ENCODE data around the gene ZCWPW1.
"Not testable (repeated sequence)": the region's sequence is repeated elsewhere in the genome, so short reads cannot be mapped to it uniquely, and the experiment has no call there.

The ZCWPW1 gene

DNA sequence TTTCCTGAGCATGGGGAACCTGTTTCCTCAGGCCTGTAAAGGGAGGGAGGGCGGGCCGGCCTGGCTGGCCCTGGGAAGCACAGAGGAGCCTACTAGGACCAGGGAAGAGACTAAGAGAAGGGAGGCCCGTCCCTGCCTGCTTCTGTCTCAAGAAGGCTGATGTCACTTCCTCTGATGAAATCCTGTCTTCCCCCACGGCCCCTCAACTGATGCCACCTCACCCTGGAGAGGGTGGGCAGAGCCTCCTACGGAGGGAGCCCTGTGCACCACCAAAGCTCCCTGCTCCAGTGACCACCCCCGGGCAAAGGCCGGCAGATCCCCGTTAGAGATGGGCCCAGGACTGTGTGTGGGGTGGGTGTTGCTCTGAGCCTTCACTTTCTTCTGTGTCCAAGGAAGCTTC, 56.2 kb downstream of the ZCWPW1 start:
- no peak for DNase-seq

DNA sequence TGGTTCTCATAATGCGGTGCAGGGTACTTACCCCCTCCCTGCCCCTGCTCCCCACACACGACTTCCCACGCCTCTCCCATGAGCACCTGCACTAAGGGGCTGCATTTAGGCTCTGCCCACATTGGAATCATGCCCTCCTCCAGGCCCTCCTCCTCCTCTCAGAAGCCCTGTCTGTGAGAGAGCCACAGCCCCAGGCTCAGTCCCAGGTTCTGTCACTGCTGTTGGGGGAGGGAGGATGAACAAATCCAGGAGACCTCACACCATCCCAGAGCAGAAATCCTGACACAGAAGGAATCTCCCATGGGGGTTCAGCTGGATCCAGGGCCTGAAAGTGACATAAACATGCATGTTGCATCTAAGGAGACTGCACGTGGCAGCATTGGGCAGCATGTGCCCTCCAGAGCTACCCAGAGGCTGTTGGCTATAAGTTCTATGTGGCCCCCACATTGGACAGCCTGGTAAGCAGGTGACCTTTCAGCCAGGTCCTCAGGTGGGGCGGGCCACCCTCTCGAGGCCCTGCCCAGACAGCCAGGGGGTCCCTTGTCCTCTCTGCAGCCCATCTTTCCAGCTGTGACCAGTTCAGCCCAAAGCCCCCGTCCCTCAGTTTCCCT, 56.8 kb downstream of the ZCWPW1 start:
- DNase-seq = no peak

DNA sequence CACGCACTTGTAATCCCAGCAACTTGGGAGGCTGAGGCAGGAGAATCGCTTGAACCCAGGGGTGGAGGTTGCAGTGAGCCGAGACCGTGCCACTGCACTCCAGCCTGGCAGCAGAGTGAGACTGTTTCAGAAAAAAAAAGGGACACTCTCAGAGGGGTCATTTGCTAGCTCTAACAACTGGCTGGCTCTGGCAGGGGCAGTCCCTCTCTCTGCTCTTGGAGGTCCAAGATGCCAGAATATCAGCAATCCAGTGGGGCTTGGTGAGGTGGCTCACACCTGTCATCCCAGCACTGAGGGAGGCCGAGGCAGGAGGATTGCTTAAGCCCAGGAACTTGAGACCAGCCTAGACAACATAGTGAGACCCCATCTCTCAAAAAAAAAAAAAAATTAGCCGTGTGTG, 57.8 kb downstream of the ZCWPW1 start:
- DNase-seq = no peak

DNA sequence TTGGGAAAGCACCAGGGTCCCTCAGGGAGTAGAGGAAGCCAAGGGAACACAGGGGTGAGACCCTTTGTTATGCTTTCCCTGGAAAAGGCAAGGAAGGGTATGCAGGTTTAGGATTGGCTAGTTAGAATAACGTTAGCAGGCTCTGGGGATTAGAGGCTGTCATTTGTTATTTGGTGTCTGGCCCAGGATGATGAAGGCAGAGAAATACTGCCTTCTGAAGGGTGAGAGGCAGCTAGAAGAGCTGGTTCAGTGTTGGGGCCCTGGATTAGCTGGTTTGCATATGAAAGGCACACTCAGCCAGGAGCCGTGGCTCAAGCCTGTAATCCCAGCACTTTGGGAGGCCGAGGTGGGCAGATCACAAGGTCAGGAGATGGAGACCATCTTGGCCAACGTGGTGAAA, 58.2 kb downstream of the ZCWPW1 start:
- DNase-seq = no peak

DNA sequence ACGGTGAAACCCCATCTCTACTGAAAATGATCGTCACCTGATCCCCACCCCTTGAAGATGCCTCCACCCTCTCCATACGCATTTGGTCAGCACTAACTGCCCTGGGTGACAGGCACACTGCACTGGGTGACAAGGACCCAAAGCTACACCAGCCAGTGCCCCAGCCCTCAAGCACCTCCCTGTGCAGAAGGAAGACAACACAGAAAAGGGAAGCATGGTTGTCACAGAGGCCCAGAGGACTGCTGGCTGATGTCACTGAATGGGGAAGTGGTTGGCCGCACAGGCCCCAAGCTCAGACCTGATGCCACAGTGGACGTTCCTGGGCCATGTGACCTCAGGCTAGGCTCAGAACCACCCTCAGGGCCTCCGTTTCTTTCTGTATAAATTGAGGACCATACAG, 59.4 kb downstream of the ZCWPW1 start:
- no peak for DNase-seq

DNA sequence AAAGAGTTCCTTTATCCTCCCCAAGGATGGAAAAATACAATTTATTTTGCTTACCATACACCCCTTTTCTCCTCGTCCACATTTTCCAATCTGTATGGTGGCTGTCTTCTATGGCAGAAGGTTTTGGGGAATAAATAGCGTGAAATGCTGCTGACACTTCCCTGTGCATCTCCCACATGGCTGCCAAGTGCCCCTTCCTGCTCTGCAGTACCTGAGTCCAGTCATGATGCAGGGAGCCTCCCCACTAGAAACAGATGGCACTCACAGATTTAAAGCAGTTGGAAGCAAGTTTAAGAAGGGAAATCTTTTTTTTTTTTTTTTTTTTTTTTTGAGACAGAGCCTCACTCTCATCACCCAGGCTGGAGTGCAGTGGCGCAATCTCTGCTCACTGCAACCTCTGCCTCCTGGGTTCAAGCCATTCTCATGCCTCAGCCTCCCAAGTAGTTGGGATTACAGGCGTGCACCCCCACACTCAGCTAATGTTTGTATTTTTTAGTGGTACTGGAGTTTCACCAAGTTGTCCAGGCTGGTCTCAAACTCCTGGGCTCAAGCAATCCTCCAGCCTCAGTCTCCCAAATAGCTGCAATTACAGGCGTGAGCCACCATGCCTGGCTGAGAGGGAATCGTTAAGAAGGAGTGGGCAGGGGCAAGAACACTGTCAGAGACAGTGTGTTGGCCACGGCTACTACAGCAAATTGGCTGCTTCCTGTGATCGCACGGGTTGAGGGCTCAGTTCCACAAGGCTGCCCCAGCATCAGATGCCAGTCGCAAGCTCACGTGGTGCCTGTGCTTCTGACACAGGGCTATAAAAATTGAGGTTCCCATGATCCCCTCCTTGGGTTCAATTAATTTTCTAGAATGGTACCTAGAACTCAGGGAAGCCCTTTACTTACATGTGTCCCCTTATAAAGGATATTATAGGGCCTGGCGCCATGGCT, 60.6 kb downstream of the ZCWPW1 start:
- no peak for DNase-seq

DNA sequence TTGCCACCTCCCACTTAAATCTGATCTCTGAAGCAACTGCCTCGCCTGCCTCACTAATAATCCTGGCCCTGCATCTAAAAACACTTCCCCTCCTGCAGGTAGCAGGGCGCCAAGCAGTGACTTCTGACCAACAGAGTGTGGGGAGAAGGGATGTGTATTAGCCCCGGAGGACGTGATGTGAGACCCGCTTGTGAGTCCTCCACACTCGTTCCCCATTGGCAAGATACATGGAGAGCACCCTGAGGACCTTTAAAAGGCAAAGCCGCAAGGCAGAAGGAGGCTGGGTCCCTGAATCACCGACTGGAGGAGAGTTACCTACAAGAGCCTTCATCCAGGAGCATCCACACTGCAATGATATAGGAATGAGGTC, 61.3 kb downstream of the ZCWPW1 start:
- DNase-seq = no peak

DNA sequence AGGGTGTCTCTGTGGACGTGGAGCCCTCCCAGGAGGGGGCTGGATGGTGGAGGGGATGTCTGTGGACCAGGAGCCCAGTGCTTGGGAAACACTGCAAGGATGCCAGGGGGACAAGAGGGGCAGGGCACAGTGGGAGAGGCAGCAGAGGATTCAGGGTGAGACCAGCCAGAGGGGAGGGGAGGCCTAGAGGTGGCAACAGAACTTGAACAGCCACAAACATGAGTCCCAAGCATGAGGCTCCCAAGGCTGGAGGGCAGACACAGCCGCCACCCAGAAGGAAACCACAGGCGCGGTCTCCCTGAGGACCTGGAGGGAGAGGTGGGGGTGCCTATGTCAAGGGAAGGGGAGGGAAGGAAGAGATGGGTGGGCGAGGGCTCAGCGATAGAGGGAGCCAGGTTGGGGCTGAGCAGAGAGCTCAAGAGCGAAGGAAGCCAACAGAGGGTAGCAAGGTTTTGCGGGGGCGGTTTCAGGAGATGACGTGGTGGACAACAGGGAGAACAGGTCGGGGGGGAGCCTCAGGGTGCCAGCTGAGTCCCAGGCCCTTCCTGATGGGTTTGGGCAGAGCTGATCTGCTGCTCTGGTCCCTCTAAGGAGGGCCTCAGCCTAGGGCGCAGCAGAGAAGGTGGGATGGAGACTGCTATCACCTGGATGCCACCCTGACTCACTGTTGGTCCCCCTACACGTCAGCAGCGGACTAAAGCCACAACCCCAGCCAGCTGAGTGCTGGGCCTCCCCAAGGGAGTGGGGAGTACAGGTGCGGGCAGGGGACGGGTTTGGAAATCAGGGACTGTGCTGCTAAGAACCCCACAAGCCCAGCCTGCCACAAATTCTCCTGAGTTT, 61.9 kb downstream of the ZCWPW1 start:
- no peak for DNase-seq

DNA sequence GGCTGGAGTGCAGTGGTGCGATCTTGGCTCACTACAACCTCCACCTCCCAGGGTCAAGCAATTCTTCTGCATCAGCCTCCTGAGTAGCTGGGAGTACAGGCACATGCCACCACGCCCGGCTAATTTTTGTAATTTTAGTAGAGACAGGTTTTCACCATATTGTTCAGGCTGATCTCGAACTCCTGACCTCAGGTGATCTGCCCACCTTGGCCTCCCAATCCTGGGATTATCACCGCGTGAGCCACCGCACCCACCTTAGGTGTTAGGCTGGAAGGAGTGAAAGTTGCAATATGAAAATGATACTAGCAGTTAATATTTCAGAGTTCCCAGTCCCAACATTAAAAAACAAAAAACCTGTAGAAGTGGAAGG, 62.5 kb downstream of the ZCWPW1 start:
- DNase-seq = not testable (repeated sequence)

DNA sequence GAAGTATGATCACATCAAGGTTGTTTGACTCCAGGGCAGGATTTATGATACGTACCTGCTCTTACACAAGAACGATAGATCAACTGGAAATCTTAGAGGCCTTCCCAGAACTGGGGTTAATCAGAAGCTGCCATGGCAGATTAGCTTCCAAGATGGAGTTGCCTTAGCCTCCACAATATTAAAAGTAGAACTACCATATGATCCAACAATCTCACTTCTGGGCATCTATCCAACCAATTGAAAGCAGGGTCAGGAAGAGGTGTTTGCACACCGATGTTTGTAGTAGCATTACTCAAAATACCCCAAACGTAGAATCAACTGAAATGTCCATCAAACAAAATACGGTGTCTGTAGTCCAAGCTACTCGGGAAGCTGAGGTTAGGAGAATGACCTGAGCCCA, 64.0 kb downstream of the ZCWPW1 start:
- DNase-seq = no peak

DNA sequence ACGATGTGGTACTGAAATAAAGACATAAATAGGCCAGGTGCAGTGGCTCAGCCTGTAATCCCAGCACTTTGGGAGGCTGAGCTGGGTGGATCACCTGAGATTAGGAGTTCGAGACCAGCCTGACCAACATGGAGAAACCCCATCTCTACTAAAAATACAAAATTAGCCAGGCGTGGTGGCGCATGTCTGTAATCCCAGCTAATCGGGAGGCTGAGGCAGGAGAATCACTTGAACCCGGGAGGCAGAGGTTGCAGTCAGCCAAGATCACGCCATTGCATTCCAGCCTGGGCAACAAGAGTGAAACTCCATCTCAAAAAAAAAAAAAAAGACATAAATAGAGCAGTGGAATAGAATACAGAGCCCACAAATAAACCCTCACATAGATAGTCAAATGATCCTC, 64.7 kb downstream of the ZCWPW1 start:
- not testable (repeated sequence) for DNase-seq

DNA sequence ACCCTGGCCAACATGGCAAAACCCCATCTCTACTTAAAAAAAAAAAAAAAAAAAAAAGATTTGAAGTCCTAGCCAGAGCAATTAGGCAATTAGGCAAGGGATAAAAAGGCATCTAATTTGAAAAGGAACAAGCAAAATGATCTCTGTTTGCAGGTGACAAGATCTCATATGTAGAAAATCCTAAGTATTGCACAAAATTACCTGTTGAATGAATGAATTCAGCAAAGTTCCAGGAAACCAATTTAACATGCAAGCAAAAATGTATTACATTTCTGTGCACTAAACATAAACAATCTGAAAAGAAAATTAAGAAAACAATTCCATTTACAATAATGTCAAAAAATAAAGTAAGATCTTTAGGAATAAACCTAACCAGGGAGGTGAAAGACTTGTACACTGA, 65.4 kb downstream of the ZCWPW1 start:
- DNase-seq = no peak

DNA sequence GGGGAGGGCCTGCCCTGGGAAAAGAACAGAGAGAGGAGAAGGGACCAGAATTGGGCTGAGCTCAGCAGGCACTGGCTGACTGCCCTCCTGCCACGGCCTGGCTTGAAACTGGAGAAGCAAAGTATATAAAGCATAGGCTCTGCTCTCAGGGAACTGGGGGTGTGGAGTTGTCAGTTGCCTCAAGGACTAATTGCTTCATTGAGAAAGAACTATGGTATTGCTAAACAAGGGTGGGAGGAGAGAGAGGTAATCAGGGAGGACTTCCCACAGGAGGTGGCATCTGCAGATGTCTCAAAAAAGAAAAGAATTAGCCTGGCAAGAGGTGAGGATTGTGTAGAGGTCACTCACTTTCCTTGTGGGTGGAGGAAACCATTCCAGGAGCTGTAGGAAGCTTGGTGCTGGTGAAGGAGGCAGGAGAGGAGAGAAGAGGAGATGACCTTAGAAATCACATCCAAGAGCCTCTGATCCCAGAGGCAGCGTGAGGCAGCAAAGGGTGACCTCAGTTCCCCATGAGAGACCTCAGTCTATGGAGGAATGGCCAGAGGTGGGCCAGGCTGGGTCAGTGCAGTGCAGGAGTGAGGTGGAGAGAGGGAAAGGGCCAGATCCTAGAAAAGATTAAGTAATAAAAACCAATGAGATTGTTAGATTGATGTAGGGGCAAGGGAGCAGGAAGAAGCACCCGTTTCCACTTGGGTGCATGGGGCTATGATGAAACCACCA, 68.2 kb downstream of the ZCWPW1 start:
- DNase-seq = no peak

DNA sequence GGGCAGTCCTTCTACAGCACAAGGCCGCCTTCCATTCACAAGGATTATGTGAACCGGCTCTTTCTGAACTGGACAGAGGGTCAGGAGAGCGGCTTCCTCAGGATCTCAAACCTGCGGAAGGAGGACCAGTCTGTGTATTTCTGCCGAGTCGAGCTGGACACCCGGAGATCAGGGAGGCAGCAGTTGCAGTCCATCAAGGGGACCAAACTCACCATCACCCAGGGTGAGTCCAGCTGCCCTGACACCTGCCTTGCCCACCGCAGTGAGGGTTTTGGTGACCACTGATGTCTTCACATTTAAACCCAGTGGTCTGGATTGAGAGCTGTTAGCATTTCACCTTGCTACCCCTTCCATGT, 69.7 kb downstream of the ZCWPW1 start:
- no peak for DNase-seq

DNA sequence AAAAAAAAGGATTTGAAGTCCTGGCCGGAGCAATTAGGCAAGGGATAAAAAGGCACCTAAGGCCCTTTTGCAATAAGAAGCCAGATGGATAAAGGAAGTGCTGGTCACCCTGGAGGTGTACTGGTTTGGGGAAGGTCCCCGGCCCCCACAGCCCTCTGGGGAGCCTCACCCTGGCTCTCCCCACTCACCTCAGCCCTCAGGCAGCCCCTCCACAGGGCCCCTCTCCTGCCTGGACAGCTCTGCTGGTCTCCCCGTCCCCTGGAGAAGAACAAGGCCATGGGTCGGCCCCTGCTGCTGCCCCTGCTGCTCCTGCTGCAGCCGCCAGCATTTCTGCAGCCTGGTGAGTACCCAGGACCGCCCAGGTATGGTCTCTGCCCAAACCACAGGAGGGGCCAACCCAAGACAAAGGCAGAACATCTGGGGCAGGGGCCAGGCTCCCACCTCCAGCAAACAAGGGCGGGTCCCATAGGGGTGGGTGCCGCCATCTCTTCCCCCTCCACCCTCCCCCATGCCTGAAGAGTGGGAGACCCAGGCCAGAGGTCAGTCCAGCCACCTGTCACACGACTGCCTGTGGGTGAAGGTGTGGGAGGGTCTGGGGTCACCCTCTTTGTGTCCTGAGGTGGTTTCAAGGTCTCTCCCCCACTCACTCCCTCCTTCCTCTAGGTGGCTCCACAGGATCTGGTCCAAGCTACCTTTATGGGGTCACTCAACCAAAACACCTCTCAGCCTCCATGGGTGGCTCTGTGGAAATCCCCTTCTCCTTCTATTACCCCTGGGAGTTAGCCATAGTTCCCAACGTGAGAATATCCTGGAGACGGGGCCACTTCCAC, 70.3 kb downstream of the ZCWPW1 start, which contains the start of gene PILRB:
PILRB (plus strand) TSS at position 91 of the 830 bp plus-strand sequence; CDS start at position 277, 186 bp downstream.
- DNase-seq = no peak

DNA sequence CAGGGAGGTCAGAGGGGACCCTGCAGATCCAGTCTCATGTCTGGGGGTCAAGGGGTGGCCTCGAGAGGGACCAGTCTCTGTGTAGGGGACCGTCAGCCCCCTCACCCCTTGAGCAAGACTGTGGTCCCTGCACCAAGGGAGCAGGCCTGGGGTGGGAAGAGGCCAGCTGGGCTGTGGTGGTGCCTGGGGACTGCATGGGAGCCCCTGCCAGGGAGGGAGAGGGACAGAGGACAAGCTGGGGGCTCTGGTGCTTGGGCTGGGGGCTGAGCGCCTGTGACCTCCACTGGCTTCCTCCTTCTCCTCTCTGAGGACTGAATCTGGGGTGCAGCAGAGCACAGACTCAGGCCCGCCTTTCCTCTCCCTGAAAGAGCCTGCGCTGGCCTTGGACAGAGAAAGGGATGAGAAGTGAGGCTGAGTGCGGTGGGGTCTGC, 71.4 kb downstream of the ZCWPW1 start:
- DNase-seq = no peak

DNA sequence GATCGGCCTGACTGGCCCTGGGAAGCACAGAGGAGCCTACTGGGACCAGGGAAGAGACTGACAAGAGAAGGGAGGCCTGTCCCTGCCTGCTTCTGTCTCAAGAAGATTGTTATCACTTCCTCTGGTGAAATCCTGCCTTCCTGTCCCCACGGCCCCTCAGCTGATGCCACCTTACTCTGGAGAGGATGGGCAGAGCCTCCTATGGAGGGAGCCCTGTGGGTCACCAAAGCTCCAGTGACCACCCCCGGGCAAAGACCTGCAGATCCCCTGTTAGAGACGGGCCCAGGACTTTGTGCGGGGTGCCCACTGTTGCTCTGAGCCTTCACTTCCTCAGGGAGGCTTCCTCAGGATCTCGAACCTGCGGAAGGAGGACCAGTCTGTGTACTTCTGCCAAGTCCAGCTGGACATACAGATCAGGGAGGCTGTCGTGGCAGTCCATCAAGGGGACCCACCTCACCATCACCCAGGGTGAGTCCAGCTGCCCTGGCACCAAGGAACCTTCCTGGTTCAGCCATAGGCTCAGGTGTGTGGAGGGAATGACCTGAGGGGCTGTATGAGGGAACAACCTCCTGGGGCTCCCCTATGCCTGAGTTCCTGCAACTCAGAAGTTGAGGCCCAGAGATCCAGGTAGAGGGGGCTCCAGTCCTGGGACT, 72.0 kb downstream of the ZCWPW1 start:
- DNase-seq = no peak

DNA sequence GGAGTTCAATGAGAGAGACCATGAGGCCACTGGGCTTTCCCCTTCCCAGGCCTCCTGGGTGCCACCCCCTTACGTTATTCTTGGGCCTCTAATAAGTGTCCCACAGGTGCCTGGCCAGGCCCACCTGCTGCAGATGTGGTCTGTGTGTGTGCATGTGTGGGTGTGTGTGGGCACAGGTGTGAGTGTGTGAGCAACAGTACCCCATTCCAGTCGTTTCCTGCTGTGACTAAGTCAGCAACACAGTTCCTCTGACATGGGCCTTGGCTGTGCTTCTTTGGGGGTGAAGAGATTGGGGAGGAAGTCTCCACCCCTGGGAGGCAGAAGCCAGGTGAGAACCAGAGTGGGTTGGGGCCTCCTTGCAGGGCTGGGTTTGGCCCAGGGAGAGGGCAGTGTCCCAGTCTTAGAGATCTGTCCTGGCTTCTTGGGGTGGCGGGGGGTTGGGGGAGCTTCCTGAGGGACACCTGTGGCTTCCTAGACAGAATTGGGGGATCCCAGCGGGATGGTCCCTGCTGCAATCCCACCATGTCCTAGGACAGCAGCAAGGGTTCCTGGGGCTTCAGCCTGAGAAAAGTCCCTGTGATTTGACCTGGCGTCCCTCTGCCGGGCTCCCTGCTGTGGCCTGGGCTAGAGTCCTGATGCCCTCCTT, 74.7 kb downstream of the ZCWPW1 start:
- peak; percentile 72 for DNase-seq

DNA sequence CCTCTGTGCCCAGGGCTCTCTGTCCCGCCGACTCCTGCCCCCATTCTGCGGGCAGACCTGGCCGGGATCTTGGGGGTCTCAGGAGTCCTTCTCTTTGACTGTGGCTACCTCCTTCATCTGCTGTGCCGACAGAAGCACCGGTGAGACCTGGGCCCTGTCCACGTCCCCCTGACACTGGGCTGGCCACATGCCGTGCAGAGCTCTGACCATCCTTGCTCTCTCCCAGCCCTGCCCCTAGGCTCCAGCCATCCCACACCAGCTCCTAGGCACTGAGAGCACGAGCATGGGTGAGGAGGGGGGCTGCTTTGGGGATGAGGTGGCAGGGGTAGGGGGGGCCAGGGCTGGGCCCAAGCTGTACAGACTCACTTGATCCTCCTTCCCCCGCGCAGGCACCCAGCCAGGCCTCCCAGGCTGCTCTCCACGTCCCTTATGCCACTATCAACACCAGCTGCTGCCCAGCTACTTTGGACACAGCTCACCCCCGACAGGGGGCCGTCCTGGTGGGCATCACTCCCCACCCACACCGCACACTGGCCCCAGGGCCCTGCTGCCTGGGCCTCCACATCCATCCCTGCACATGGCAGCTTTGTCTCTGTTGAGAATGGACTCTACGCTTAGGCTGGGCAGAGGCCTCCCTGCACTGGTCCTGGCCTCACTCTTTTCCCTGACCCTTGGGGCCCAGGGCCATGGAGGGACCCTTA, 75.4 kb downstream of the ZCWPW1 start:
- no peak for DNase-seq

DNA sequence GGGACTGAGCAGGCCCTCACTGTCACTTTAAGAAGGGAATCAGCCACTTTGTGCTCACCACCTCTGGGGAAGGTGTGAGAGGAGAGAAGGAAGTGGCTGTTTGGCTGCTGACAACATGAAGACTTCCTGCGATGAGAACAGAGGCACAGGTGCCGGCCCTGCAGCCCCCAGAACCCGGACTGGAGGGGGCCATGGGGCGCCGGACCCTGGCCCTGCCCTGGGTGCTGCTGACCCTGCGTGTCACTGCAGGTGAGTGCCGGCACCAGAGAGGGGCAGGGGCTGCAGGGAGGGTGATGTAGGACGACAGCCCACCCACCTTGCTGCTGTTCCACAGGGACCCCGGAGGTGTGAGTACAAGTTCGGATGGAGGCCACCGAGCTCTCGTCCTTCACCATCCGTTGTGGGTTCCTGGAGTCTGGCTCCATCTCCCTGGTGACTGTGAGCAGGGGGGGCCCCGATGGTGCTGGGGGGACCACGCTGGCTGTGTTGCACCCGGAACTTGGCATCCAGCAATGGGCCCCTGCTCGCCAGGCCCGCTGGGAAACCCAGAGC, 76.2 kb downstream of the ZCWPW1 start:
- not testable (repeated sequence) for DNase-seq
